HG03565 (cell line): ENCODE measurements around the gene SPTBN5.

Source experiments
- ATAC-seq: cut with Tn5 transposase; IDR thresholded peaks from one replicate; pipeline ENCODE4 v1.9.1; 2021; ENCODE audit warnings: mild to moderate bottlenecking, moderate library complexity; ENCODE audit not compliant: unreplicated experiment

SPTBN5 gene

DNA sequence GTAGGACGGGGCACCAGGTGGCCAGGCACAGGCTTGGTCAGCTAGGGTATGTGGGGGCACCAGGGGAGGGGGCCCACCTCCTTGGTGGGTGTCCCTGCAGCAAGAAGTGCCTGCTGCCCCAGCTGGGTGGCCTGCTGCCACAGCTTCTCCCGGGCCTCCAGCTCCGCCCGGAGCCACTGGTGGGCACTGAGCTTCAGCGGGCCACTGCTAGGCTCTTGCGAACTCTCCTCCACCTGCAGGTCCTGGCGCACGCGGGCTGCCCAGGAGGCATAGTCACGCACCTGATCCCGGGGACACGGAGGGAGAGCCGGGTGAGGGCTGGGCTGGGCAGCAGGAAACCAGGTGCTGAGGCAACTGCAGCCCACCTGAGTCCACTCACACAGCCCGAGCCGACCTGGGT lies 25.5 kb downstream of the SPTBN5 start:
- no peak for ATAC-seq

DNA sequence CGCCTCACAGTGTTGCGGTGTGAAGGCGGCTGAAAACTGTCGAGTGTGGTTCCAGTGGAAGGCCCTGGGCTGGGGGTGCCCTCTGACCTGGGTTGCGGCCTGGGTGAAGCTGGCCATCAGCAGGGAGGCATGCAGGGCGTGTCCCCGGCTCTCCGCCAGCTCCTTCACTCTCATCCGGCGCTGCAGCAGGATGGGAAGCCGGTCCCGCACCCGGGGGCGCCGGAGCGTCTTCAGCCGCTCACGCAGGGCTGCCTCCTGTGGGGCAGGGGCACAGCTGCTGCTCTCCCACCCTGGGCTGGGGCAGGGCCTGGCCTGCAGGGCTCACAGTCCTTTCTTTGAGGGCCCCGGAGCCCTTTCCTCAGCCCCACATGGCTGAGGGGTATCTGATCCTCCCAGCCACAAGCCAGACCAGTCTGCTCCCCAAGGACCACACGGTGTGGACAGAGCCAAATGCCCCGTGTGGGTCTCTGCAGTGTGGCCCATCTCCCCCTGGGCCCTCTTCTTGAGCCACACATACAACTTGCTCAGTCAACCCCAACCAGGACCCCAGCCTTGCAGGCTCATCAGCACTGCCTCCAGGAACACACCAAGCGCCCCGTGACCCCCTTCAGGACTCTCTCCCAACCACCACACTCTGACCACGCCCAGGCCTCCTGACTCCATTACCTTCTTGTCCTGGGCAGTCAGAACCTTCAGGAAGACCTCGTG lies 26.8 kb downstream of the SPTBN5 start:
- no peak for ATAC-seq

DNA sequence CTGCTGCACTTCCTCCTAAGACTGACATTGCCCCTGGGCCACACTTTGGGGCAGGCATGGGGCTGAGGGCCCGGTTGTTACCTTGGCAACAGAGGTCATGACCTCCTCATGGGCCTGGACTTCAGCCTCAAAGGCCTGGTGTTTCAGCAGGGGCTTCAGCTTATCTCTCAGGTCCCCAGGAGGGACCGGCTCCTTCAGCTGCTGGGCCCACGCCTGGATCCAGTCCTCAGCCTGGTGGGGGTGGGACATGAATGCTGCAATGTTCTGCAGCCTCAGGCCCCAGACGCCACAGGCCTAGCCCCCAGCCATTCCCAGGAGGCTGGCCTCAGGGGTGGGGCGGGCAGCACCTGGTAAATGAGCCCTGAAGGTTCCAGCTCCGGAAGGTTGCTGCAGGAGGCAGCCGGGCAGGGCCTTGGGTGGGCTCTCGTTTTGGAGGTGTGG lies 27.6 kb downstream of the SPTBN5 start:
- ATAC-seq = no peak

DNA sequence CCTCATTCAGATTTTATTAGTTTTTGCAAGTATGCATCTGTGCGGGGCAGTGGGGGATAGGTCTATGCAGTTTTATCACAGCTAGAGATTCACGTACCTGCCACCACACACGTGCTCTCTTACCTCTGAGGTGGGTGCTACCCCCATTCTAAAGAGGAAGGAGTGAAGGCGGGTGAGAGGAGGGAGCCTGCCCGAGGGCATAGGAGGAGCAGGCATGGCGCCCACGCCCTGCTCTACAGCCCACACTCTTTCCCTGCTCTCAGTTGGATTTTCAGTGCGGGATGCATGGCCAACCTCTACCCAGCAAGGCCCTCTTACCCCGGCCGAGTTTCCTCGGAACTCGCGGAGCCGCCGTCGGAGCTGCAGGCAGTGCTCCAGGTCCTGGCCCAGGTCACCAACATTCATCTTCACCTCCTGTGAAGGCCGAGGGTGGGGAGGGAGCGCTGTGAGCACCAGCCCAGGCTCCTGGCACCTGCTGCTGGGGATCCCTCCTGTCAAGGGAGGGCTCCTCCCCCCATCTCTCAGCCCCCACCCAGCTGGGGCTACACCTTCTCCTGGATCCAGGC lies 28.3 kb downstream of the SPTBN5 start:
- no peak for ATAC-seq

DNA sequence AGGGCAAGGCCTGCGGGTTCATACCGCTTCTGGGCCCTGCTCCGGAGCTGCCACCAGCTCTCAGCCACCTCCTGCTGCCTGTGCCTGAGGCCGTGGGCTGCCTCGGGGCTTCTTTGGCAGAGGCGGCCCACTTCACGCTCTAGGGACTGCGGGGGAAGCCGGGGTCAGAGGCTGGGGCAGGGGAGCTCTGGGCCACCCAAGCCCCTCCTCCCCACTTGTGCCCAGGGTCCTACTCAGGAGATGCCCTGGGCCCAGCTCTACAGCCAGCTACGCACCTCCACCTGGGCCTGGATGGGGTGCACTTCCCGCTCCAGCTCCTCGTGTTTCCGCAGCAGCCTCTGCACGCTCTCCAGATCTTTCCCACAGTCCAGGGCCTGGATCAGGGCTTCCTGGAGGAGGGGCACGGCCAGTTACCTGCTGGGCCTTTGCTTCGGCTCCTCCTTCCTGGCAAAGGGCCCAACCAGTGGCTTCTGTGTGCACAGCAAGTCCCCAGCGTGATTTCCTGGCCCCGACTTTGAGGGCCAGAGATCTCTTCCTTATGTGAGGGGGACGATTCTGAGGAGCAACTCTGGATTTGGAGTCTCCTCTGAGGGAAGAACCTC lies 31.2 kb downstream of the SPTBN5 start:
- no peak for ATAC-seq

DNA sequence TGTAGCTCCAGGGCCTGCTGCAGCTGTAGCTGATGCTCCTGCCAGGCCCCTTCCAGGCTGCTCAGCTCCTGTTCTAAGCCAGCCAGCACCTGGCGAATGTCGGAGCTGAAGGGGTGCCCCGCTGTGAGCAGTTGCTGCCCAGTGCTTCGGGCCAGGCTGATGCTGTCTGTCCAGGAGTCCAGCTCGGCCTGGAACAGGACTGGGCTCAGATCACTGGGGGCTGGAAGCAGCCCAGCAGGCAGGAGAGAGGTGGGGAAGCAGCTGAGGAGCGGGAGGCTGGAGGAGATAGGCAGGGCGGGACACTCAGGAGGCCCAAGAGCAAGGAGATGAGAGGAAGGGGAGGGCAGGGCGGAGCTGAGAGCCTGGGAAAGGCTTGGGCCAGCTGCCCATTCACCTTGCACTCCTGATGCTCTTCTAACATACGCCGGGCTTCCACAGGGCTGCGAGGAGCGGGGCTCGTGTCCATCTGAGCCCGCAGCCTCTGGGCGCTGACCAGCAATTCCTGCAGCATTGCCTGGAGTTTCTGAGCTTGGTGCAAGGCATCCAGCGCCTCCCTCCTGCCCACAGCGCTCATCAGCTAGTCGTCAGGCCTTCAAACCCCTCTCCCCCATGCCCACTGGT lies 32.0 kb downstream of the SPTBN5 start:
- no peak for ATAC-seq

DNA sequence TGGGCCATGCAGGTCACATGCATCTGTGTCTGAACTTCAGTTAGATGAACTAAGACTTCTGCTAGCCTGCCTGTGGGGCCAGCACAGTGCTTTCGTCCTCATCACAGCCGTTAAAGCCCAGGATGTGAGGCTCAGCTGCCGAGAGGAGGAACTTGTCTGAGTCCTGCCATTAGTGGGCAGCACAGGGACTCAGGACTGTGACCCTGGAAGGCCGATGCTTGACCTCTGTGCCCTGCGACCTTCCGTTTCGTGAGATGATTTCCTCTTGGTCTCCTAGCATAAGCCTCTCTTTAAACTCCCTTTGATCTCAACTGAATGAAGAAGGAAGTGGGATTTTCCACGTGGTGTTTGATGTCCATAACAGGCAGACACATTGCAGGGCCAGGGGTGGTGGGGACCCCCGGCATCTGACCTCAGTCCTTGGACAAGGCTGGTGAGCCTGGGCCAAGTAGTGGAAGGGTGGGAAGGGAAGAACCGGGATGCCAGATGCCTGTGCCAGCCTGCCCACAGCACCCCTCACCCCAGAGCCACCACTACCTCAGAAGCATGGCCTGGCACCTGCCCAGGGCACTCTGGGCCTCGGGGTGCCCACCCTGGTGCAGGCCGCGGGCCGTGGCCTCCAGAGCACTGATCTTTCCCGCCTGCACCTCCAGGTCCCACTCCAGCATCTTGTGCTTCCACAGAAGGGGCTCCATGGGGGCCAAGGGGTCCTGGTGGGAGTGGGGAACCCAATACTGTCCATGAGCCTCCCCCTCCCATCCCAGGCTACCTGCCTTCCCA lies 33.6 kb downstream of the SPTBN5 start:
- no peak for ATAC-seq

DNA sequence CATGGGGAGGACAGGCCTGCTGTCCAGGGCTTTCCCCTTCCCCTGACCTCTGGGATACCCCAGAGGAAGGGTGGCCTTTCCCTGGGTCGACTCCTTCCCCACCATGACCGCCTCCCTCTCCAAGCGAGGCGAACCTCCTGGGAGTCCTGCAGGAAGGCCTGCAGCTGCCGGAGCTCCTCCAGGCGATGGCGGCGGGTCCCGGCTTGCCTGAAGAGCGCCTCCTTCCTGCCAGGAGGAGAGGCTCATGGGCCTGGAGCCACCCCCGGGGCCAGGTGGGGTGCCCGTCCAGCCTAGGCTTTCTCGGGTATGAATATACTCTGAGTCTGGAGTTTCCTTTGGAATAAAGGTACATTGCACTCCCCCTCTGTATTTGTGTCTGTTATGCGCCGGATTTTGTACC lies 35.1 kb downstream of the SPTBN5 start:
- ATAC-seq = no peak

DNA sequence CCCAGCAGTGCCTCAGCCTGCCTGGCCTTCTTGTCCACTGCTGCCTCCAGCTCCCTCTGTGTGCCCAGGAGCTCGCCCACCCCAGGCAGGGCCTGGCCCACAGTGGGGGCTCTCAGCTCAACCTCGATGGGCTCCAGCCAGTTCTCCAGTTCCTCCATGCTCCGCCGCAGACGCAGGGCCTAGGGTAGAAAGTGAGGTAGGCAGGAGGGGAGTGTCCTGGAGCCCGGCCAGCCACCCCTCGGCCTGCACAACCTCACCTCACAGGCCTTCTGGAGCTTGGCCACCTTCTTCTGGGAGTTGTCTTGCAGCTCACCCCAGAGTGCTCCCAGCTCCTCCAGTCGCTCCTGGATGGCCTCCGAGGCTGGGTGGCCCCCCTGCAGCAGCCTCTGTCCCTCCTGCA lies 36.5 kb downstream of the SPTBN5 start:
- no peak for ATAC-seq

DNA sequence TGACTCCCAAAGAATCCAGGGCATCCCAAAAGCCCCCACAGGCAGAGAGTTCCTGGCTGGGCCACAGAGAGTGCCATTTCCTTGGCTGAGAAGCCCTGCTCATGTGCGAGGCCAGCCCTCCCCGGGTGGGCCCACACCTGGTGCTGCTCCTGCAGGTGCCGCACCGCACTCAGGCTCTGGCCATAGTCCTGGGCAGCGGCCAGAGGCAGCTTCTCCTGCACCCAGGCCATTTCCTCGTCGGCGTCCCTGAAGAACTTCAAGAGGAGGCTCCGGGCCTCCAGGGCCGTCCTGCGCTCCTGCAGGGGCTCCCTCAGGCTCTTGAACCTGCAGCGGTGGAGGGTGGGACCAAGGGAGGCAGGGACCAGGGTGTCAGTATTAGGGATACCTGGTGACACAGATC lies 37.1 kb downstream of the SPTBN5 start:
- no peak for ATAC-seq

DNA sequence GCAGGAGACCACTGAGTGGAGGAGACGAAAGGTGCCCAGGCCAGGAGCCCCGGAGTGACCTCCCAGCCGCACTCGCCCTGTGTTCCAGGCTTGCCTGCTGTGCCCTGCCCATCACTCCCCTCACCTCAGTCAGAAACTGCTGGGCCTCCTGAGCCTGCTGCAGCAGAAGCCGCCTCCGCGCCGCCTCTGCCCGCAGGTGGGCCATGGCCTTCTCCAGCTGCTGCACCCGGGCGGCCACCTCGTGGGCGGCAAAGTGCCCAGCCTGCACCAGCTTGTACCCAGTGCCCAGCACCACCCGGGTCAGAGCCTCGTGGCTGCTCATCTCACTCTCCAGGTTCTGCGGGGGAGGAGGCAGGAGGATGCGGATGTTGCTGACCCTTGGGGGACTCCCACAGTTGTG lies 37.6 kb downstream of the SPTBN5 start:
- ATAC-seq = no peak

DNA sequence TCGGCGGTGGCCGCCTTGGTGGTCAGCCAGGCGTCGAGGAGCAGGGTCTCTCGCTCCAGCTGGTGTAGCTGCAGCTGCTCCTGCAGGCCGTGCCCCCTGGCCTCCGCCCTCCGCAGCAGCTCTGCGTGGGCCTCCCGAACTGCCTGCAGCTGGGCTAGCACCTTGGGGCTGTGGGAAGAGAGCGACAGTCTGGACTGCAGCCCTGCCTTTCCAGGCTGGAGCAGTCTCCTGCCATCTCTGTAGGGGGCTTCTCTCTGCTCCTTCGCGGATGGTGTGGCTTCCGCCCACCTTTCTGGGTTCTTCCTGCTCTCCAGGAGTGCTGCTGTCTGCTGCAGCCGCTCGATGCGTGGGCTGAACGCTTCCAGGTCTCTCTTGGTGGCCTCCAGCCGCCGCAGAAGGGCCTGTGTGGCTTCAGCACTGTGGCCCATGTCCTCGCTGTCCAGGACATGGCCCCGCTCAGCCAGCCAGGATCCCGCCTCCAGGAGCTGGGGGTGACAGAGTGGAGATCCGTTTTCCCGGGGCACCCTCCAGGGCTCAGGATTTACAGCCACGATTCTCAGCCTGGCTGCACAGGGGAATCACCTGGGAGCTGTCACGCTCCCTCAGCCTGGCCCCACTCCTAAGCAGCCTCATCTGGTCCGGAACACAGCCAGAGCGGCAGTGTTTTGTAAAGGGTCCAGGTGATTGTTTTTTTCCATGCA lies 38.4 kb downstream of the SPTBN5 start:
- ATAC-seq = no peak

DNA sequence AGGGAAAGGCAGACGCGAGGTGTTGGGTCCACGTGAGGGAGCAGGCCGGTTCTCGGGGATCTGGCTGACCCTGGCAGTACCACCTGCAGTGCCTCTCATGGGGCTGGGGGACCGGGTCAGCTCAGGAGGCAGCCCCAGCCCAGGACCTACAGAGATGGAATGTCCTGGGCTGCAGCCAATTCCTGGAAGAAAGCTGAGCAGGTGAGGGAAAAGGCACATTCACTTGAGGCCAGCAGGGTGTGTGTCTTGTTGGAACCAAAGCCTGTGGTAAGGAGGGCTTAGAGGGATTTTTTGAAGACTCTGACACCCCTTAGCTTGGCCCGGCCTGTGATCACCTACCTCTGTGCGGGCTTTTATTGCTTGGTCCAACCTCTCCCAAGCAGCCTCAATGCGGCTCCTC lies 39.4 kb downstream of the SPTBN5 start:
- no peak for ATAC-seq

DNA sequence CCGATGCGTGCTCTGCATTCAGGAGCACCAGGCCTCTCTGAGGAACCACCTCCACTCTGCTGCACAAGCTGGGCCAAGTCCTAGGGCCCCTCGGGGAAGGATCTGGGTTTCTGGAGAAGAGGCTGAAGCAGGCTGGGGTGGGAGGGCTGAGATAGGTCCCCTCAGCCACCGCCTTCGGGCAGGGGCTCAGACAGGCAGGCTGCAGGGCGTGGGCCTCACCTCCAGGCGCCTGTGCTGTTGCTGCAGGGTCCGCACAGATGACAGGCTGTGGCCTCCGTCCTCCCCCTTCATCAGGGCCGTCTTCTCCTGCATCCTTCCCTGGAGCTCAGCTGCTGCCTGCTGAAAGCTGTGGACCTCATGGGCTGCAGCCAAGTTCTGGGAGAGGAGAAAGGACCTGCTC lies 40.0 kb downstream of the SPTBN5 start:
- ATAC-seq = no peak

DNA sequence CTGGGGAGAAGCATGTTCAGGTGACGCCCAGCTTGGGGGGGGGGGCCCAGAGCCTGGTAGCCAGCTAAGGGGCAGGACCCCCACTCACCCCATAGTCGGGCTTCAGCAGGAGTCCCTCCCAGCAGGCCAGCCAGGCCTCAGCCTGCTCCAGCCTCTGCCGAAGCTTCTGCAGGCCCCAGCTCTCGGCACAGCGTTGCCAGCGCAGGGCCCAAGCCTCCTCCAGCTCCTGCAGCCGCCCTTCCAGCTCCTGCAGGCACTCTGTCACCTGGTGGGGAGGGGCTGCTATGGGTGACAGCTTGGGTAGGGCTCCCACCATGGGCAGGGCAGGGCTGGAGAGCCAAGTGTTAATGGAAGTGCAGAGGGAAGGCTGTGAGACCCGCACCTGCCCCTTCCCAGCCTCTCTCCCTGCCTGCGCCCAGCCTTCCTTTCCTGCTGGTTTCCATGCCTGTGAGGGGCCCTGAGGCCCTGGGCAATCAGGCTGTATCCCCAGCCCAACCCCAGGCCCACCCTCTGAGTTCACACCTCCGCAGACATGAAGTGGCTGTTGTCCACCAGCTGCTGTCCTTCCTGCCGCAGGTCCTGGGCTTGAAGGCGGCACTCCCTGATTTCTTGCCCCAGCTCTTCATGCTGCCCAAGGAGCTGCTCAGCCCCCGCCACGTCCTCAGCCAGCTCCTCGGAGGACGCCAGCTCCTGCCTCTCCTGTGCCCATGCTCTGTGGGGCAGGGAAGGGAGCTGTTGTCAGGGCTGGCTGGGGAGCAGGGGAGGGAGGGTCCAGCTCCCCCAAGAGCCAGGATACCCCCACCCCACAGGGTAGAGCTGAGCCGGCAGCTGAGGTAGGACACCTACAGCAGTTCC lies 40.9 kb downstream of the SPTBN5 start:
- ATAC-seq = no peak

DNA sequence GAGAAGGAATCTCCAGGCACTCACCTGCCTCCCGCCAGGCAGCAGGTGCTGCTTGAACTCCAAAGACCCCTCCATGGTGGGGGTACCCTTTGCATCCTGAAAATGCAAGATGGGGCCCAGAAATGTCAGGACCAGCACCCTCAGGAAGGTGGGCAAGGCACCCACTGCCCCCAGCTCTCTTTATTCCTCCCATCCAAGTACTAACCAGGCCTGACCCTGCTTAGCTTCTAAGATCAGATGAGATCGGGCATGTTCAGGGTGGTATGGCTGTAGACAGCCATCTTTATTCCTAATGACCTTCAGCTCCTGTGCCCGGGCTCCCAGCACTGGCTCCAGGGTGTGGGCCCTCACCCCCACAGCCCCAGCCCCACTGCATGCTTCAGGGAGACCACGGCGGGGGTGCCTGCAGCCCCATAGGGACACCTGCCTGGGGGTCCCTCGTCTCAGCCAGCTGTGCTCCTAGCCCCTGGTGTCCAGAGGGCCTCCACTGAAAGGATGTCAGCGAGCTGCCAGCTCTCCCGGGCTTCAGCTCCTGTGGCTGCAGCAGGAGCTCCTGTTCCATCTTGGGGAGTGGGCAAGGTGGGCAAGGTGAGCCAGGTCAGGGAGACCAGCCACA lies 42.0 kb downstream of the SPTBN5 start:
- ATAC-seq = no peak

DNA sequence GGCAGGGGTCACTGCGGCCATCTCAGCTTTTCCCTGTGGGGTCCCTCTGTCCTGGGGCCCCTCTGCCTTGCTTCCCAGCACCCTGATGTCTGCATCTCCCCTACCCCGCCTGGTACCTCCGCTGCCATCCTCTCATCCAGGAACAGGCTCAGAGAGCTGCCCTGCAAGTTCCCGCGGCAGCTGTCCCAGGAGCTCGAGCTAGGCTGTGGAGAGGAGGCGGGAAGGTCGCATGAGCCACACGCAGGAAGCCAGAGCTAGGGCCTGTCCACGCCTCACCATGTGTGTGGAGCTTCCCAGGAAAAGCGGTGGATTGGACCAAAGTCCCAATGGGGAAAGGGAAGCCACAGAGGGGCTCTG lies 42.7 kb downstream of the SPTBN5 start:
- no peak for ATAC-seq

DNA sequence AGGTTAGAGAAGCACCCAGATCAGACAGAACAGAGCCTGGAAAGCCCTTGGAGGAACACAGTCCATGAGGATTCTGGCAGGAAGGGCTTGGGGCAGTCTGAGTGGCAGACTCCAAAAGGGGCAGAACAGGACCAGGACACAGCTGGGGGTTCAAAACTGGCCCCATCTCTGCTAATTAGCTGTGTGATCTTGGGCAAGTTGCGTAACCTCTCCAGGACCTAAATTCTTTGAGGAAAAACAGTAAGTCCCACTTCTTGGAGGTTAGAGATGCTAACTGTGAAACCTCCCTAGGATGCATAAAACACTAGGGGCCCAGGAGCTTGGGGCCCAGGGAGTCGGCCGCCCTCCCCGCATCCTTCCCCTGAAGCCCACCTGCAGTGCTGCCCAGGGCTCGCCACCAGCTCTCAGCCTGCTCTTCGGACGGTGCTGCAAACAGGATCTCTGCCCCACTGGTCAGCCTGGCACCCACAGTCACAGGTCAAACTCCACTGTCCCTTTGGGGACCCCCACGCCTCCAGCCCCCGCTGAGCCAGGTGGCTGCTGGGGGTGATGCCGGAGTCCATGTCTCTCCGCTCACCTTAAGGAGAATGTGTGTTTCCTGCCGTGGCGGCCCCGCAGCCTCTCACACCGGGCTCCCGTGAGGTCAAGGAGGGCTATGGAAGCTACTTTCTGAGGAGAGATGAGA lies 43.2 kb downstream of the SPTBN5 start:
- no peak for ATAC-seq

DNA sequence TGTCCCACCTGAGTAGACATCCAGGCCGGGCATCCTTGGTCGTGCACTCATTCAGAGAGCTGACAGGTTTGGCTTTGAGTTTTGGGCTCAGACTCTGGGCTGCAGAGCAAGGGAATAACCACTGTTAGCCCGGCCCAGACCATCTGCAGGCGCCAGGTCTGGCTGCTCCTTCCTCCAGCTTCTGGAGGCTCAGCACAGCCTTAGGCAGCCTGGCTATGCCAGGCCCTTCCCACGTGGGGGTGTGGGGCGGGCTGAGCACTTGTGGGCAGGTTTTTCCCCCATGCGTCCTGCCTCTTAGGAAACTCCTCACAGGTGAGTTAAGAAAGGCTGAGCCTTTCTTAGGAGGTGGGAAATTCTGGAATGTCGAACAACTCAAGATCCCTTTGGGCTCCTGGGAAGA lies 44.0 kb downstream of the SPTBN5 start:
- ATAC-seq = no peak
